ENCODE measurements around the gene UBE2L6.

UBE2L6 gene

DNA sequence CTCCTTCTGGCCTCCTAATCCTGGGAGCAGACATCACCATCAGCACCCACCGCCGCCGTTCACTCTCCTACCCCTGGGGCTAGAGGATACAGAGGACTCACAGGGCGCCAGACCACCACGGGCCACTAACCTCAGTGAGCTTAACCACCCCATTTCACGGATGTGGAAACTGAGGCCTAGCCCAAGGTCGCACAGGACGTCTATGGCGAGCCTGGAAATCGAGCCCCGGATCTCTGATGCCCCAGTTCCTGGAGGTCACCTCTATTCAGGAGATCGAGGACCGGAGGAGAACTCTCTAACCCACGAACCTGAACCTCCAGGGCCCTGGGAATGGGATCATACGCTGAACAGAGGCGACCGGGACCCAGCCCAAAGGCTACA is 37.3 kb downstream of the UBE2L6 start:
- DNase-seq (ENCODE audit: low spot score) = no peak

DNA sequence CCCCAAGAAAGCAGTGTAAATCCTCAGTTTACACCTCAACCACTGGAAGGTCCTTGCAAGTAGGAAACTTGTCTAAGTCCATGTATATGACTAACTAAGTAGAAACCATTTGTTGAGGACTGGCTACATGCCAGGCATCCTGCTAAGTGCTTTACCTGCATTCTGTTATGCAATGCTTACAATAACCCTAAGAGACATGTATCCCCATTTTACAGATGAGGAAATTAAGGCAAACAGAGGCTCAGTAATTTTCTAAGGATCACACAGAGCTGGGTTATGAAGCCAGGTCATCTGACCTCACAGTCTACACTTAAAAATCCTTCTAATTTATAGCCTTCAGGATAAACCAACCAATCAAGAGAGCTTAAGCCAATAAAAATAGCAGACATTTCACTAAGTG is 38.5 kb downstream of the UBE2L6 start:
- no peak for DNase-seq (ENCODE audit: low spot score)

DNA sequence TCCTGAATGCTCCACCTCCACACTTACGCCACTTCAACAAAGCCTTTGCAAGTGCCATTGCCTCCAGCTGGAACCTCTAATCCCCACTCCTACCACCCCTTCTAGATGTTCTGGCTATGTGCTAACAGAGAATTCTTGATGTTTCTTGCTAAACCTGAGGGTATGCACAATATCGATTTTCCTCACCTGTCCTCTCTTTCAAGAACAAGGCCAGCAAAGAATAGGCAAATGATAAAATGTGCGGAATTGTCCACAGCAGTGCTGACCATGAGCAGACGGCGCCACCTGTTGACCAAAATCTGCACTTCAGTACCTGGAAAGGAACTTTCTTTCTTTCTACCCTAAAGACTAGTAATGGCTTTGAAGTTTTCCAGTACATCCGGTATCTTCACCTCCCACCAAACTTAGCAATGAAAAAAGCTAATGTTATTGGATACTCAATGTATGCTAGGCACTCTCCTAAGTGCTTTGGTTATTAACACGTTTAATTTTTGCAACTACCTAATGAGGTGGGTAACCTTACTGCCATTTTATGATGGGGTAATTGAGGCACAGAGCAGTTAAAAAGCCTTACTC is 40.3 kb downstream of the UBE2L6 start:
- peak; percentile 63 for DNase-seq (ENCODE audit: low spot score)

DNA sequence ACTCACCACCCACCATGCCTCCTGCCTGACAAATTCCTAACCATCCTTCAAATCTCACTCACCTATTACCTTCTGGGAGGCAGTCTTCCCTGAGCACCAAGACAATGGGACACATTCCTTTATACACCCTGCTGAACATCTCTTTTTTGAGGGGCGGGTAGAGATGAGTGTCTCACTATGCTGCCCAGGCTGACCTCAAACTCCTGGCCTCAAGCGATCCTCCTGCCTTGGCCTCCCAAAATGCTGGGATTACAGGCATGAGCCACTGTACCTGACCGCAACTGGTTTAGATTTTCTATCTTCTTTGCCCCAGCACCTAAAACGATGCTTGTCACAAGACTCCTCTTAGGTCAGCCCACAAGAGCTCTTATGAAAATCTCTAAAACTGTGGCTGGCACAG is 44.1 kb downstream of the UBE2L6 start:
- DNase-seq (ENCODE audit: low spot score) = no peak

DNA sequence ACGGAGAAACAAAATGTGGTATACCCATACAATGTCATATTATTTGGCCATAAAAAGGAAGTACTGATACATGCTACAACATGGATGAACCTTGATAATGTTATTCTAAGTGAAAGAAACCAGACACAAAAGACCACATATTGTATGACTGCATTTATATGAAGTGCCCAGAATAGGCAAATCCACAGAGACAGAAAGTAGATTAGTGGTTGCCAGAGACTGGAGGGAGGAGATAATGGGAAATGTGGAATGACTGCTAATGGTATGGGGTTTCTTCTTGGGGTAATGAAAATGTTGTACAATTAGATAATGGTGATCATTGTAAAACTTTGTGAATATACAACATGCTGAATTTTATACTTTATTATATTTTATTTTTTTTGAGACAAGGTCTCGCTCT is 46.4 kb downstream of the UBE2L6 start:
- no peak for DNase-seq (ENCODE audit: low spot score)

DNA sequence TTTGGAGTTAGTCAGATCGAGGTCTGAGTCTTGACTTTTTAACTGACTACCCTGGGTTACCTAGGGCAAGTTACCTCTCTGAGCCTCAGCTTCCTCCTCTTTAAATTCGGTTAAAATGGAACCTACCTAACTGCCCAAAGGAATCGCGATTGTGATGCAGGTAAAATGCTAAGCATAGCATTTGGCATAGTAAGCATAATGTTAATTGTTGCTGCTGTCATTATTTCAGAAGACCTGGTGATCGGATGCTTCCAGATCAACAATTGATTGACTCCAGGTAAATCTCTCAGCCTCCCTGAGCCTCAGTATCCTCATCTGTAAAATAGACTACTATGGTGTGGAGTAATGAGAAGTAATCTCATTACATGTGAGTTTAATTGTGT is 51.4 kb downstream of the UBE2L6 start:
- DNase-seq (ENCODE audit: low spot score) = no peak

DNA sequence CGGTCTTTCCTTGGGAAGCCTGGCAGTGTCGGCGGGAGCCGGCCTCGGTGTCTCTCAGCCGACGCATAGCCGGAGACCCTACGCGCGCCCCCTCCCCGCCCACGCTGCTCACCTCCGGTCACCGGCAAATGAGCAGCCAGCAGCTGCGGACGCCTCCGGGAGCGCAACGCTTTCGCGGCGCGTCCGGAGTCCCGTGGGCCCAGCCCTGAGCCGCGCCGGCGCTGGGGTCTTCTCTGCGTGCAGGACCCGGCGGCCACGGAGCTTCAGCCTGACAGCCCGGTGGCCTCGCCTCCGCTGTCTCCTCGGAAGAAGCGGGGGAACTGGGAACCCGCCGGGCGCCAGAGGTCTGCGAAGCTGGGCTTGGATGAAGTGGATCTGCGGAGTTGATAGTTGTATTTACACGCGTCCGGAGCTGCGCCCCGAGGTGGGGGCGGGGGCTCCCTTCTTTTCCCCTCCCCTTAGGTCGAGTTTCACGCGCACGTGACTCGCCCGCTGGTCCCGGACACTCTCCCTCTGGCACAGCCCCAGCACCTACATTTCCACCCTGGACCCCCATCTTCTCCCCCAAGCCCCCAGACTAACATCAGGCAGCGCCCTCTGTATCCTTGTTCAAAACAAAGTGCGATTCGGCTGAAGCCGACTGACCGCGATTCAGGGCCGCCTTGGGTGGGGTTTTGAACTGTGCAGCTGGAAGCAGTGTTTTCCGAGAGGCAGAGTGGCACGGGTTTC is 52.0 kb downstream of the UBE2L6 start, which contains the start of gene SLC43A1:
Gene SLC43A1, minus strand, starts transcription at position 371 of the 729 bp plus-strand sequence. CDS start 1,591 bp downstream, outside the sequence.
- no peak for DNase-seq (ENCODE audit: low spot score)

DNA sequence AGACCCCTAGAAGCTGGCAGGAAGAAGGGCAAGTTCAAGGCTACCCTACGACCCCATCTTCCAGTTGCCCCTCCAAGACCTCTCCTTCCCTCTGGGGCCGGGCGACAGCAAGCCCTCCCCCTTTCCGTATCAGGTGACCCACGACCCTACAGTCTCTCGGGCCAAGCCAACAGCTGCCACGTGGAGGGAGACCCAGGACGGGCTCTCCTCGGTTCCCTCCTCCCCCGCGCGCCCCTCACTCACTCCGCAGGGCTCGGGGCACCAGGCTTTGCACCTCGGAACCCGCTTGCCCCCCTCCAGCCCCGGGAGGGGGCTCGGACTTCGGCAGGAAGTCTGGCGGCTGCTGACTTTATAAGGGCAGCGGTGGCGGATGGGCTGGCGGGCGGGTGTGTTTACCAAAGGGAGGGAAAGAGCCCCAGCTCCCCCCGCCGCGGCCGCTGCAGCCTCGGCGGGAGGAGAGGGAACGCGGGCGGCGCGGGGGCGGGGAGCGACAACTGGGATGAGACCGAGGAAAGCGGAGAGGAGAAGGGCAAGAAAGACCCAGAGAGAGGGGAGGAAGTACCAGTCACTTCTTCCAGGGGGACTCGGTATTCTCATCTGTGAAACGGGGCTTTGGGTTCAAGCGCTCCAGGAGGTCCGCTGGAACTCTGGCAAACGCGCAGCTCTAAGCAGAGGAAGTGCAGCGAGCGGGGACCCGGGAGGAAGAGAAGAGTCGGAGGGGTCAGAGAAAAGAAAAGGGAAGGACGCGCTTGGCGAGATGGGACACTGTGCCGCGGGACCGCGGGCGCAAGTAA is 52.7 kb downstream of the UBE2L6 start:
- DNase-seq (ENCODE audit: low spot score) = no peak

DNA sequence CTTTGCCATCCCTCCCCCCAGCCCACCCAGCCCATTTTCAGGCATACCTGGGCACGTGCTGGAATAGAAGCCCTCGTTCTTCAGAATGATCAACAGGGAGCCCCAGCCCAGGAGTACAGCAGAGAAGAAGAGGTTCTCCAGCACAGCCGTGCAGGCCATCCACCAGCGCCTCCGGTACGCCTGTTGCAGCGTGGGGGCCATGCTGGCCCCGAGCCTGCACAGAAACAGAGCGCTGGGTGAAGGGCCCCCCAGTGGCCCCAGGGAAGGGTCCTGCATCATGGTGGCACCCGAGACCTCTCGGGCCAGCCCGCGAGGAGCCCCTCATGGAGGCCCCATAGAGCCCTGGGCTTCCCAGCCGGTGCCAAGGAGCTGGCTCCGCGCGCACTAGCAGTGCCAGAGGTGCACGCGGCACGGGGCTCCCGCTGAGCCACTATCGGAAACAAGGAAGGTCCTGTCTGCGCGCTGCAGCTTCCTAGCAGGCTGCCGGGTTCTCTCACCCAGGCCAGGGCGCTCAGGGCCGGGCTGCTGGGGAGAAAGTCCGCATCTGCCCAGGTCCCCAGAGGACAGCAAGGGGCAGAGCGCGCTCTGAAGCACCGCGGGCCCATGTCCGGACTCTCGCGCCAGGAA is 53.4 kb downstream of the UBE2L6 start:
- DNase-seq (ENCODE audit: low spot score) = no peak

DNA sequence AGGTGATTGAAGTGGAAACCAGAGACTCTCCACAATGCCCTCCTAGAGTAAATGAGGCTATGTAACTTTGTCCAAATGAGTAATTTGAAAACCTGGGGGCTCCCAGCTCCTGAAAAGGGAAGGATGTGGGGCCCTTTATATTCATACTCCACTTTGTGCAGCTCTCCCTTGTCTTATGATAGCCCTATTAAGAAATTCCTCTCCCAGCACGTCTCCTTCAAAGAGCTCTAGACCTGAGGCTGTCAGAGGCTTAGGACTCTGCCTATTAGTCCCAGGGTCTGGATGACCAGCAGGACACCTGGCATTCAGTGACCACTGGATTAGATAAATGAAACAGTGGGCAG is 54.0 kb downstream of the UBE2L6 start:
- DNase-seq (ENCODE audit: low spot score) = no peak

DNA sequence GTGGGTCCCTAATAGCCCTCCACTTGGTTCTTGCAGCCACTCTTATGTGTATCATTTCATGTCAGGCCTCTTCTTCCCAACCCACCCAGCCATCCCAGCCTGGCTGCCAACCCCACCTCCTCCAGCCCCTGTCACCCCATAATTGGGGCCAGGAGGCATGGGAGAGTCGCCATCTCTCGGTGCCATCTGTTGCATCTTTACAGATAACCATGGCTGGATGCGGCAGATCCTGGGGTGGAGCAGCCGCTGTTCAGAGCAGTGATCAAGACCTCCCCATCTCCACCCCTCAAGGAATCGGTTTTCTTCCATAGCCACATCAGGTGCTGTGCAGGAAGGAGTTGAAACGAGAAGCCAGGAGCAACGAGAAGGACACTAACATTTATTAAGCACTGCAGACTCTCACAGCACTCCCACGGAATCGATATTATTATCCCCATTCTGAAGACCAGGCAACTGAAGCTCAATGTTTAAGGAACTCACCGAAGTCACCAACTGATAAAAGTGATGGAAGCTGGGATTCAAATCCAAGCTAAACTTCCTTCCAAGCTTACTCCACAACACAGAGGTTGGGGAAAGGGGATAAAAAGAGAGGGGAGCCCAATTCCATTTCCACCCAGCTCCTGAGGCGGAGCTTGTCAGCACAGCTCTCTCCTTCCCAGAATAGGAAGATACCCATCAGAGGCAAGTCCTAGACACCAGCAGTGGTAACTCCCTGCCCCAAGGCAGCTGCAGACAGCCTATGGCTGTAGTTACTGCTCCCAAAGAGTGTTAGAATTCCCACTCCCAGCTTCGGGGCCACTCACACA is 54.6 kb downstream of the UBE2L6 start:
- no peak for DNase-seq (ENCODE audit: low spot score)

DNA sequence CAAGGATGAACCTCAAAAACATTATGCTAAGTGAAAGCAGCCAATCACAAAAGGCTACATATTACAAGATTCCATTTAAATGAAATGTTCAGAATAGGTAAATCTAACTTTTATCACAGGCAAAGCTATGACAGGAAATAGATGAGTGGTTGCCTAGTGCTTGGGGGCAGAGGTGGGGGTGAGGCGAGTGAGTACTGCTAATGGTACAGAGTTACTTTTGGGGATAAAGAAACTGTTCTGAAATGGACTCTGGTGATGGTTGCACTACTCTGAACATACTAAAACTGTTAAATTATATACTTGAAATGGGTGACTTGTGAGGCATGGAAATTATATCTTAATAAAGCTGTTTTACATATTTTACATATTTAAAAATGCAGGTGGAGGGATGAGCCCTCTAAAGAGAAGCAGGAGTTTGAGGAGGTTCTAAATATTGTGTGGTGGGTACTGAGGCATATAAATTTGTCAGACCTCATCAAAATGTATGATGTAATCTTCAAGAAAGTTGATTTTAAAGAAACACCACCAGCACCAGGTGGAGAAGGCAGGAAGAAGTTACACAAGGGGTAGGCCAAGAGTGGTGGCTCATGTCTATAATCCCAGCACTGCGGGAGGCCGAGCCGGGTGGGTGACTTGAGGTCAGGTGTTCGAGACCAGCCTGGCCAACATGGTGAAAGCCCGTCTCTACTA is 55.6 kb downstream of the UBE2L6 start:
- no peak for DNase-seq (ENCODE audit: low spot score)

DNA sequence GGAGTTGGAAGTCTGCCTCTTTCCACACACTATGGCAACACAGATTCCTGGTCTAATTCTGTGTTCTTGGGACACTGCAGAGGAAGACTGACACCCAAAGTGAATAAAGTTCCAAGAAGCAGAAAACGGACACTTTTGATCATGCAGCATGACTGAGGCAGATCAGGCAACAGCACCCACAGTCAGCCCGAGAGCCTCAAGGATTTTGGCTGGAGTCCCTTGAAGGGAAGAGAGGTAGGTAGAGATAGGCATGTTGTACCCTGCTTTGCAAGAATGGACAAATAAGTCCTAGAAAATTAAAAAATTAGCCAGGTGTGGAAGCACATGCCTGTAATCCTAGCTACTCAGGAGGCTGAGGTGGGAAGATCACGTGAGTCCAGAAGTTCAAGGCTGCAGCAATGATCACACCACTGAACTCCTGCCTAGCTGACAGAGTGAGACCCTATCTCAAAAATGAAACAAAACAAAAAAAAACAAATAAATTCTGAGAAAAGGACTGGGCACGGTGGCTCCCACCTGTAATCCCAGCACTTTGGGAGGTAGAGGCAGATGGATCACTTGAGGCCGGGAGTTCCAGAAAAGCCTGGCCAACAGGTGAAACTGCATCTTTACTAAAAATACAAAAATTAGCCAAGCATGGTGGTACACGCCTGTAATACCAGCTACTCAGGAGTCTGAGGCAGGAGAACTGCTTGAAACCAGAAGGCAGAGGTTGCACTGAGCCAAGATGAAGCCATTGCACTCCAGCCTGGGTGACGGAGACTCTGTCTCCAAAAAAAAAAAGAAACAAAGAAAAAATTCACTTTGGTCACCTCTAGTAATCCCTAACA is 58.9 kb downstream of the UBE2L6 start:
- DNase-seq (ENCODE audit: low spot score) = no peak

DNA sequence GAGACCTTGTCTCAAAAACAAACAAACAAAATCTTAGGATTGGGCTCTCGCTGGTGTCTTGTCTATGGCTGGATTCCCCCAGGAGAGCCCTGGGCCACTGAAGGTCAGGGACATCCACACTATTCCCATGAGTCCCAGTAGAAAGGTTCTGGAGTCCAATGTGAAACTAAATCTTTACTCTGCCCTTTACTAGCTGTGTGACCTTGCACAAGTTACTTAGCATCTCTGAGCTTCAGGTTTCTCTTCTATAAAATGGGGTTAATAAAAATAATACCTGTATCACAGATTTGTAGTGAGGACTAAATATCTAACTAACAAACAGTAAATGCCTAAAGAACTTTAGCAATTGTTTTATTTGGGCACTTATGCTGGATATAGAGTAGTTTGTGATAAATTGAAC is 61.0 kb downstream of the UBE2L6 start:
- no peak for DNase-seq (ENCODE audit: low spot score)

DNA sequence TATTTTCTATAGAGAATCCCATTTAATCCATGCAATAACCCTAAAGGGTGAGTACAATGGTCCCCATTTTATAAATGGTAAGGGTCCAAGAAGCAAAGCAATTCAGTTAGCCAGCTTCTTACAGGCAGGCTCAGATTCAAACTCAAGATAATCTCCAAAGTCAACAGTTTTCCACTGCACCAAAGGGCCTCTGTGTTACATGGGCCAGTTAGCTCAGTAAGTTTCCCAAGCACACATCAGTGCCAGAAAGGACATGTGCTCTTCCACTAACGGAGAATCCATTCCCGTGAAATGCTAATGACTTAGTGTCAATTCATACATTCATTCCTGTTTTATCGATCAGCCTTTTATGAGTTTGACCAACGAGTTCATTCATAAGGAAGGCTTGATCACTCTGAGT is 63.0 kb downstream of the UBE2L6 start:
- DNase-seq (ENCODE audit: low spot score) = no peak

DNA sequence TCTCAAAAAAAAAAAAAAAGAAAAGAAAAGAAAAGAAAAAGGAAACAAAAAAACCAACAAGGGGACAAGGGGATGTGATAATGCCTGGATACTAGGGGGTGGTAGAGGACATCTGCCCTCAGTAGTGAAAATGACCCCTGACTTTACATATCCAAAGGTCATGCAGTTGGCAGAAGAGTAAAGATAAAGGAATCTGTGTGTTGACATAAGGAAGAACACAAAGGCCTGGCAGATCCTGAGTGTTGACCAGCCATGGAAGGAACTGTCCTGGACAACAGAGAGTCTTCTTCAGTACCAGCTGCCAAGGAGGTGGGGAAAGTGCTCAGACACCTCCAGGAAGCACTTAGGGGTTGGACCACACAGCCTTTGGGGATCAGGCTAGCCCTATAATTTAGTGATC is 64.6 kb downstream of the UBE2L6 start:
- DNase-seq (ENCODE audit: low spot score) = no peak

DNA sequence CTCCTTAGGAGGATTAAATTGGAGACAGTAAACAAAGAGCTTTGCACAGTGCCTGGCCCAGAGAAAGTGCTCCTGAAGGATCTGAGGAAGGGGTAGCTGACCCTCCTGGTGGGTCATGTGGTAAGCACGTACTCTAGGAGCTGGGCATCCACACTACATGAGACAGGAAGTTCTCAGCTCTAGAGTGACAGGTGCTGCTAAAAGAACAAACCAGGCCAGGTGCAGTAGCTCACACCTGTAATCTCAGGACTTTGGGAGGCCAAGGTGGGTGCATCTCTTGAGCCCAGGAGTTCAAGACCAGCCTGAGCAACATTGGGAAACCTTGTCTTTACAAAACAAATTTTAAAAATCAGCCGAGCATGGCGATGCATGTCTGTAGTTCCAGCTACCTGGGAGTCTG is 65.1 kb downstream of the UBE2L6 start:
- no peak for DNase-seq (ENCODE audit: low spot score)

DNA sequence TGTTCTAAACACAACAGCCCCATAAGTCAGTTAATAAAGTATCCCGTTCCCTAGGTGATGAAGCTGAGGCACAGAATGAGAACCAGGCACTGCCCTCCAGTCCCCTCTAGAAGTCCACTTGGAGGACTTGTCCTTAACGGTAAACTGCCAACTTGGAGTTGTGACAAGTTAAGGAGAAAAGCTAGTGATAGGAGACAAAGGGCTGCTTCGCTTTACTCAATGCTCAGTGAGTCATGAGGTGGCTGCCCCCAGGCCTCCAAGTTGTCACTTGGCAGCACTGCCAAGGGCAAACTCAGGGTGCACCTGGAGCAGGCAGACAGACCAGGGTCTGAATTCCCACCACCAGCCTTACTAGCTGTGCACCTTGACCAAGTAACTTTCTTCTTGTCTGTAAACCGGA is 65.5 kb downstream of the UBE2L6 start:
- peak; percentile 27 for DNase-seq (ENCODE audit: low spot score)

All from kidney tubule cell (primary cell).